Measurements from ENCODE around the gene CD36. TPM values are rescaled to one million over a fixed set of nuclear protein-coding genes. Genes with fewer than 3 reads are reported as not detected.

The CD36 gene
- polyA plus RNA-seq, 1 donor from 2014 or later = 0.31 TPM

- no peaks in the 10 kb centered on the region for H4K20me1 ChIP-seq (ENCODE audit: insufficient read depth)
- no peak overlapping the region for H3K27ac ChIP-seq (ENCODE audit: low read length)
- no peaks in the 10 kb centered on the region for H3K9me2 ChIP-seq (ENCODE audit: insufficient read depth, low read length)
- H3F3A ChIP-seq (ENCODE audit: insufficient read depth, low read length, poor library complexity, severe bottlenecking) = no peaks in the 10 kb centered on the region
- H2AFZ ChIP-seq (ENCODE audit: low read depth, low read length) = no peak overlapping the region
- H3K27me3 ChIP-seq (ENCODE audit: insufficient read depth, low read depth, low read length) = no peaks in the 10 kb centered on the region
- H3K79me2 ChIP-seq (replicated peaks; ENCODE audit: insufficient read depth, low read length) = no peaks in the 10 kb centered on the region
- no peak overlapping the region for H3K9ac ChIP-seq (ENCODE audit: low read length)
- no peaks in the 10 kb centered on the region for H3K36me3 ChIP-seq (ENCODE audit: insufficient read depth, low read length)
- H3K9me3 ChIP-seq (ENCODE audit: low read length) = no peaks in the 10 kb centered on the region
- no peak overlapping the region for H3K4me3 ChIP-seq (ENCODE audit: low read length)
- no peak for TF ChIP-seq RAD21 (conservative IDR thresholded peaks at IDR 0.05)
- no peak for TF ChIP-seq CTCF (IDR thresholded peaks at IDR 0.05; ENCODE audit: poor library complexity, severe bottlenecking)
- TF ChIP-seq MXI1 (conservative IDR thresholded peaks at IDR 0.05; ENCODE audit: poor library complexity, severe bottlenecking) = no peak
- TF ChIP-seq EP300 (conservative IDR thresholded peaks at IDR 0.05; ENCODE audit: poor library complexity, severe bottlenecking) = no peak
- TF ChIP-seq POLR2AphosphoS5 (IDR thresholded peaks at IDR 0.05) = no peak
- no peak for TF ChIP-seq EZH2 (IDR thresholded peaks at IDR 0.05; ENCODE audit: borderline replicate concordance, insufficient read depth, low read length, poor library complexity, severe bottlenecking)
- H3K4me2 ChIP-seq (ENCODE audit: low read length) = no peak overlapping the region
Observed at GRCh38 chr7:80591654-80592053, 46.8 kb upstream of the CD36 start.

GRCh38 chr7:80593869-80594586 lies 44.4 kb upstream of the CD36 start:
- Histone ChIP-seq H3K4me2 (ENCODE audit: low read length) (no peak overlapping the region), H3K9me2 (ENCODE audit: insufficient read depth, low read length) (no peaks in the 10 kb centered on the region), H3K79me2 (replicated peaks; ENCODE audit: insufficient read depth, low read length) (no peaks in the 10 kb centered on the region), H3K9me3 (ENCODE audit: low read length) (no peaks in the 10 kb centered on the region), H3K9ac (ENCODE audit: low read length) (no peak overlapping the region), H3K27me3 (ENCODE audit: insufficient read depth, low read depth, low read length) (no peaks in the 10 kb centered on the region), H3K36me3 (ENCODE audit: insufficient read depth, low read length) (no peaks in the 10 kb centered on the region), H2AFZ (ENCODE audit: low read depth, low read length) (no peak overlapping the region), H4K20me1 (ENCODE audit: insufficient read depth) (no peaks in the 10 kb centered on the region), H3K4me3 (ENCODE audit: low read length) (no peak overlapping the region), H3K27ac (ENCODE audit: low read length) (no peak overlapping the region), H3F3A (ENCODE audit: insufficient read depth, low read length, poor library complexity, severe bottlenecking) (no peaks in the 10 kb centered on the region)
- TF ChIP-seq TAF1 (IDR thresholded peaks at IDR 0.05; ENCODE audit: low read depth) (no peak), RAD21 (conservative IDR thresholded peaks at IDR 0.05) (no peak), POLR2AphosphoS5 (IDR thresholded peaks at IDR 0.05) (no peak)

DNA sequence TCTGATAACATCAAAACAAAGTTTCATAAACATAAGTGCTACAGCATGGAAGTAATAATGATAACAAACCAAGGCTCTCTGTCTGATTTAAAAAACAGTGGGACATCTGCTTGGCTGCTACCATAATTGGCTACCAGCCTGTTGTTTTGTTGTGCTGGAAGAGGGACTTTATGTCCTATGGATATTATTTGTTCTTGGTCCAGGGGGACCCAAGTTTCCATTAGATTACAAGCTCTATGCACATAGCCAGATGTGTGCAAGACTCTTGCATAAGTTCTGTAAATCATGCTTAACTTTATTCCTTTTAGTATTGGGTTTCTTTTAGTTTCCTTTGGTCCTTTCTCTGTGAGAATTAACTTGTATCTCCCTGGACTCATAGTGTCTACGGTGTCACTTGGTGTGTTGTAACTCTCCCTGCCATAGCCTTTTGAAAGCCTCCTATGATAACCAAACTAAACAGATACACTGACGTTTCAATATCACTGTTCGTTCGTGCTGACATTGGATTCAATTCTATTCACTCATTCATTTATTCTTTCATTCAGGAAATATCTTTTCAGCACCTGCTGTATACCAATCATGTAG lies 41.4 kb upstream of the CD36 start:
- Histone ChIP-seq H3K27ac (ENCODE audit: low read length) (no peak overlapping the region), H3F3A (ENCODE audit: insufficient read depth, low read length, poor library complexity, severe bottlenecking) (no peaks in the 10 kb centered on the region), H3K36me3 (ENCODE audit: insufficient read depth, low read length) (no peaks in the 10 kb centered on the region), H3K9me3 (ENCODE audit: low read length) (no peaks in the 10 kb centered on the region), H3K9me2 (ENCODE audit: insufficient read depth, low read length) (no peaks in the 10 kb centered on the region), H3K4me2 (ENCODE audit: low read length) (no peak overlapping the region), H3K9ac (ENCODE audit: low read length) (no peak overlapping the region), H3K4me3 (ENCODE audit: low read length) (no peak overlapping the region), H2AFZ (ENCODE audit: low read depth, low read length) (no peak overlapping the region), H4K20me1 (ENCODE audit: insufficient read depth) (no peaks in the 10 kb centered on the region), H3K79me2 (replicated peaks; ENCODE audit: insufficient read depth, low read length) (no peaks in the 10 kb centered on the region), H3K27me3 (ENCODE audit: insufficient read depth, low read depth, low read length) (no peaks in the 10 kb centered on the region)
- TF ChIP-seq POLR2AphosphoS5 (IDR thresholded peaks at IDR 0.05) (no peak), EZH2 (IDR thresholded peaks at IDR 0.05; ENCODE audit: borderline replicate concordance, insufficient read depth, low read length, poor library complexity, severe bottlenecking) (no peak), SMC3 (conservative IDR thresholded peaks at IDR 0.05; ENCODE audit: poor library complexity) (no peak), RAD21 (conservative IDR thresholded peaks at IDR 0.05) (no peak), TAF1 (IDR thresholded peaks at IDR 0.05; ENCODE audit: low read depth) (no peak), EP300 (conservative IDR thresholded peaks at IDR 0.05; ENCODE audit: poor library complexity, severe bottlenecking) (no peak), CTCF (IDR thresholded peaks at IDR 0.05; ENCODE audit: poor library complexity, severe bottlenecking) (no peak), MXI1 (conservative IDR thresholded peaks at IDR 0.05; ENCODE audit: poor library complexity, severe bottlenecking) (no peak)
- TF ChIP-seq, protein P1, sequence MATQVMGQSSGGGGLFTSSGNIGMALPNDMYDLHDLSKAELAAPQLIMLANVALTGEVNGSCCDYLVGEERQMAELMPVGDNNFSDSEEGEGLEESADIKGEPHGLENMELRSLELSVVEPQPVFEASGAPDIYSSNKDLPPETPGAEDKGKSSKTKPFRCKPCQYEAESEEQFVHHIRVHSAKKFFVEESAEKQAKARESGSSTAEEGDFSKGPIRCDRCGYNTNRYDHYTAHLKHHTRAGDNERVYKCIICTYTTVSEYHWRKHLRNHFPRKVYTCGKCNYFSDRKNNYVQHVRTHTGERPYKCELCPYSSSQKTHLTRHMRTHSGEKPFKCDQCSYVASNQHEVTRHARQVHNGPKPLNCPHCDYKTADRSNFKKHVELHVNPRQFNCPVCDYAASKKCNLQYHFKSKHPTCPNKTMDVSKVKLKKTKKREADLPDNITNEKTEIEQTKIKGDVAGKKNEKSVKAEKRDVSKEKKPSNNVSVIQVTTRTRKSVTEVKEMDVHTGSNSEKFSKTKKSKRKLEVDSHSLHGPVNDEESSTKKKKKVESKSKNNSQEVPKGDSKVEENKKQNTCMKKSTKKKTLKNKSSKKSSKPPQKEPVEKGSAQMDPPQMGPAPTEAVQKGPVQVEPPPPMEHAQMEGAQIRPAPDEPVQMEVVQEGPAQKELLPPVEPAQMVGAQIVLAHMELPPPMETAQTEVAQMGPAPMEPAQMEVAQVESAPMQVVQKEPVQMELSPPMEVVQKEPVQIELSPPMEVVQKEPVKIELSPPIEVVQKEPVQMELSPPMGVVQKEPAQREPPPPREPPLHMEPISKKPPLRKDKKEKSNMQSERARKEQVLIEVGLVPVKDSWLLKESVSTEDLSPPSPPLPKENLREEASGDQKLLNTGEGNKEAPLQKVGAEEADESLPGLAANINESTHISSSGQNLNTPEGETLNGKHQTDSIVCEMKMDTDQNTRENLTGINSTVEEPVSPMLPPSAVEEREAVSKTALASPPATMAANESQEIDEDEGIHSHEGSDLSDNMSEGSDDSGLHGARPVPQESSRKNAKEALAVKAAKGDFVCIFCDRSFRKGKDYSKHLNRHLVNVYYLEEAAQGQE (IDR thresholded peaks at IDR 0.05; ENCODE audit: borderline replicate concordance) = no peak
